ENCODE results near the gene BIN1. TPM values are rescaled to one million over a fixed set of nuclear protein-coding genes. Genes with fewer than 3 reads are reported as not detected.

The BIN1 gene
- total RNA-seq, 1 experiment from 2014 or later, result 198 TPM

DNA sequence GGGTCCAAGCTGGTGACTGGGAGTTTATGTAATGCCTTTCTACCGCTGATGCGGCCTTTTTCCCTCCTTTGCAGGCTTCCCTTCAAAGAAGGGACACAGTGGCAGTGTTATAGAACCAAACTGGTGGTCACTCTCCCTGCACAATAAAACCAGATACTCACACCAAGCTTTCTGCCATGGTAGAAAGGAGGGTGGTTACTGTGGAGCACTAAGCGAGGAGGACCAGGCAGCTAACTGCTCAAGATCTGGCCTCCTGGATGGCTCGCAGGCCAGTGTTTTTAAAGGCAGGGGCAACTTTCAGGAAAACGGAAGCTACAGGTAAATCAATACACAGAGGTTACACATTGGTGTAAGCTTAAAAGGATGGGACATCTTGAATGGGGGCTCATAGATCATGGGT, 89.4 kb downstream of the BIN1 start:
- Histone ChIP-seq H3K4me1 (peaks cover 17% of the 10 kb centered on the region), H3K36me3 (ENCODE audit: control insufficient read depth, insufficient read depth, low read length) (no peaks in the 10 kb centered on the region), H3K27me3 (replicated peaks; ENCODE audit: control insufficient read depth, insufficient read depth, low read length) (no peaks in the 10 kb centered on the region), H3K9me3 (no peaks in the 10 kb centered on the region), H3K4me3 (ENCODE audit: low read depth, low read length) (no peak overlapping the region)
- Mint-ChIP-seq H3K4me1 (ENCODE audit: low read depth, unreplicated experiment) (peaks cover 22% of the 10 kb centered on the region), H3K27ac (ENCODE audit: unreplicated experiment) (no peak overlapping the region), H3K27me3 (ENCODE audit: insufficient read depth, unreplicated experiment) (no peaks in the 10 kb centered on the region), H3K36me3 (ENCODE audit: insufficient read depth, unreplicated experiment) (no peaks in the 10 kb centered on the region), H3K4me3 (ENCODE audit: unreplicated experiment) (no peak overlapping the region), H3K9me3 (ENCODE audit: unreplicated experiment) (peaks cover 10% of the 10 kb centered on the region)
- CTCF ChIA-PET, result no interaction called here
- POLR2A ChIA-PET, result no interaction called here
- intact Hi-C loops (cut with micrococcal nuclease; ENCODE audit: unreplicated experiment), result no loop called here
- TF ChIP-seq, protein P1, sequence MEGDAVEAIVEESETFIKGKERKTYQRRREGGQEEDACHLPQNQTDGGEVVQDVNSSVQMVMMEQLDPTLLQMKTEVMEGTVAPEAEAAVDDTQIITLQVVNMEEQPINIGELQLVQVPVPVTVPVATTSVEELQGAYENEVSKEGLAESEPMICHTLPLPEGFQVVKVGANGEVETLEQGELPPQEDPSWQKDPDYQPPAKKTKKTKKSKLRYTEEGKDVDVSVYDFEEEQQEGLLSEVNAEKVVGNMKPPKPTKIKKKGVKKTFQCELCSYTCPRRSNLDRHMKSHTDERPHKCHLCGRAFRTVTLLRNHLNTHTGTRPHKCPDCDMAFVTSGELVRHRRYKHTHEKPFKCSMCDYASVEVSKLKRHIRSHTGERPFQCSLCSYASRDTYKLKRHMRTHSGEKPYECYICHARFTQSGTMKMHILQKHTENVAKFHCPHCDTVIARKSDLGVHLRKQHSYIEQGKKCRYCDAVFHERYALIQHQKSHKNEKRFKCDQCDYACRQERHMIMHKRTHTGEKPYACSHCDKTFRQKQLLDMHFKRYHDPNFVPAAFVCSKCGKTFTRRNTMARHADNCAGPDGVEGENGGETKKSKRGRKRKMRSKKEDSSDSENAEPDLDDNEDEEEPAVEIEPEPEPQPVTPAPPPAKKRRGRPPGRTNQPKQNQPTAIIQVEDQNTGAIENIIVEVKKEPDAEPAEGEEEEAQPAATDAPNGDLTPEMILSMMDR (IDR thresholded peaks at IDR 0.05; ENCODE audit: insufficient read depth in 1 of 2, low read depth in 1 of 2, low read length in 1 of 2, severe bottlenecking in 1 of 2, unreplicated experiment in 1 of 2), result no peak
- no TSS peak for BruUV-seq (replicated peaks)
- no peak for DNase-seq

DNA sequence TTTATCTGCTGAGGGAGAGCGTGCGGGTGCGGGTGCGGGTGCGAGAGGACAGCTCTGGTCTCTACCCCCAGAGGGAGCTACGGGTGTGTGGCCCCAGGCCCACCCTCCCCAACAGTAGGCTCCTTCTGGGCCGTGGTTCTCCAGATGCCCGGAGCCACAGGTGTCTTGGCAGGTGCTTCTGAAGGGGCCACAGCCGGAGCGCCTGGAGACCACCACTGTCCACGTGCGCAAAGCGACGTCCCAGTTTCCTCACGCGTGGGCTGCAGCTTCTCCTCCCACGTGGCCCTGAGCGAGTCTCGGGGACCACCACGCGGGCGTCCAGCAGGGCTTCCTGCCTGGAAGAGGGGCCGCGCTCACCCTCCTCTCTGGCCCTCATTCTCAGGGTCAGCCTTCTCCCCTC, 90.6 kb downstream of the BIN1 start:
- Mint-ChIP-seq H3K27me3 (ENCODE audit: insufficient read depth, unreplicated experiment) (no peaks in the 10 kb centered on the region), H3K9me3 (ENCODE audit: unreplicated experiment) (peaks cover 10% of the 10 kb centered on the region), H3K36me3 (ENCODE audit: insufficient read depth, unreplicated experiment) (no peaks in the 10 kb centered on the region), H3K4me3 (ENCODE audit: unreplicated experiment) (no peak overlapping the region), H3K4me1 (ENCODE audit: low read depth, unreplicated experiment) (peaks cover 22% of the 10 kb centered on the region), H3K27ac (ENCODE audit: unreplicated experiment) (no peak overlapping the region)
- ChIA-PET CTCF (no interaction called here), POLR2A (no interaction called here)
- H3K36me3 ChIP-seq (ENCODE audit: control insufficient read depth, insufficient read depth, low read length), result no peaks in the 10 kb centered on the region
- no peak for DNase-seq
- no peak overlapping the region for H3K4me3 ChIP-seq (ENCODE audit: low read depth, low read length)
- peaks cover 19% of the 10 kb centered on the region for H3K4me1 ChIP-seq
- no peaks in the 10 kb centered on the region for H3K27me3 ChIP-seq (replicated peaks; ENCODE audit: control insufficient read depth, insufficient read depth, low read length)
- no peaks in the 10 kb centered on the region for H3K9me3 ChIP-seq
- intact Hi-C loops (cut with micrococcal nuclease; ENCODE audit: unreplicated experiment), result no loop called here
- BruUV-seq (replicated peaks), result no TSS peak
- TF ChIP-seq, protein P1 (IDR thresholded peaks at IDR 0.05; ENCODE audit: insufficient read depth in 1 of 2, low read depth in 1 of 2, low read length in 1 of 2, severe bottlenecking in 1 of 2, unreplicated experiment in 1 of 2), result no peak

DNA sequence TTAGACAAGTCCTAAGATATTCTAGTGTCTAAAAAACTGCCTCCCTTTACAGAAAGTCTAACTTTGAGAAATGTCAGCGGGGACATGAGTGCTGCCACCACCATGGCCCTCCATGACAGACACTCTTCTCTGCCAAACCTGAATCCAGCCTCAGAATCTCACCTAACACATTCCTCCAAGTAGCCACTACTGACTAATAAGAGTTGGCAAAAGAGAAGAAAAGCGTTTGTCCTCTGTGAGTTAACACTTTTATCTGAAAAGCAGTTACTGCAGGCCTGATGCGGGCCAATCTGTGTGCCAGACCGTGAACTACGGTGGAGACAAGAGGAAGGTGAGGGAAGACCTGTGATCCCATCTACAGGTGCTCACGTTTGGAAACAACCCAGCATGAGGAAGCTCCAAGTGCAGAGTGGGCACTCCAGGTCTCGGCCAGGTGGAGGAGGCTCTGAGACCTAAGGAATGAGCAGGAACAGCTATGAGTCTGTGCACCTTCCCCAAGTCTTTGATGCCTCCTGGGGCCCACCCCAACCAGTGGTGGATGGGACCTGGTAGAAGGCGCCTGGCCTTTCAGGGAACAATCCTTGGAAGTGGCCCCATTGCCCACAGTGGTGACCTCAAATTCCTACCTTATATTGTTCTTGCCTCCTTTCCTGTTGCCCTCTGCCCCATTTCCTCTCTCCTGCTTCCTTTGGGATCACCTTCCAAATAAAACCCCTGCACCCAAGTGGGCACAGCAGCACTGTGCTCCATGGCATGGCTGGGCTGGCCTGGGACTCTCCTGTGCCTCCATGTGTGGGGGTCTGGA, 91.6 kb downstream of the BIN1 start:
- DNase-seq, result no peak
- no peak overlapping the region for H3K27ac Mint-ChIP-seq (ENCODE audit: unreplicated experiment)
- Histone ChIP-seq H3K36me3 (ENCODE audit: control insufficient read depth, insufficient read depth, low read length) (no peaks in the 10 kb centered on the region), H3K27me3 (replicated peaks; ENCODE audit: control insufficient read depth, insufficient read depth, low read length) (no peaks in the 10 kb centered on the region), H3K4me3 (ENCODE audit: low read depth, low read length) (no peak overlapping the region), H3K9me3 (no peaks in the 10 kb centered on the region), H3K4me1 (peaks cover 19% of the 10 kb centered on the region)
- no peaks in the 10 kb centered on the region for H3K27me3 Mint-ChIP-seq (ENCODE audit: insufficient read depth, unreplicated experiment)
- intact Hi-C loops (cut with micrococcal nuclease; ENCODE audit: unreplicated experiment), result no loop called here
- peaks cover 10% of the 10 kb centered on the region for H3K9me3 Mint-ChIP-seq (ENCODE audit: unreplicated experiment)
- H3K4me1 Mint-ChIP-seq (ENCODE audit: low read depth, unreplicated experiment), result peaks cover 22% of the 10 kb centered on the region
- H3K36me3 Mint-ChIP-seq (ENCODE audit: insufficient read depth, unreplicated experiment), result no peaks in the 10 kb centered on the region
- no TSS peak for BruUV-seq (replicated peaks)
- TF ChIP-seq, protein P1 (IDR thresholded peaks at IDR 0.05; ENCODE audit: insufficient read depth in 1 of 2, low read depth in 1 of 2, low read length in 1 of 2, severe bottlenecking in 1 of 2, unreplicated experiment in 1 of 2), result no peak
- POLR2A ChIA-PET, result no interaction called here
- CTCF ChIA-PET, result no interaction called here
- H3K4me3 Mint-ChIP-seq (ENCODE audit: unreplicated experiment), result no peak overlapping the region

Data from Caco-2 (cell line).